Measurements from ENCODE around the gene LRR1. TPM values are rescaled to one million over a fixed set of nuclear protein-coding genes. Genes with fewer than 3 reads are reported as not detected.

The LRR1 gene
- total RNA-seq, 6 experiments from 2014 or later = 3.1 to 5.6 (median 4.3) TPM

DNA sequence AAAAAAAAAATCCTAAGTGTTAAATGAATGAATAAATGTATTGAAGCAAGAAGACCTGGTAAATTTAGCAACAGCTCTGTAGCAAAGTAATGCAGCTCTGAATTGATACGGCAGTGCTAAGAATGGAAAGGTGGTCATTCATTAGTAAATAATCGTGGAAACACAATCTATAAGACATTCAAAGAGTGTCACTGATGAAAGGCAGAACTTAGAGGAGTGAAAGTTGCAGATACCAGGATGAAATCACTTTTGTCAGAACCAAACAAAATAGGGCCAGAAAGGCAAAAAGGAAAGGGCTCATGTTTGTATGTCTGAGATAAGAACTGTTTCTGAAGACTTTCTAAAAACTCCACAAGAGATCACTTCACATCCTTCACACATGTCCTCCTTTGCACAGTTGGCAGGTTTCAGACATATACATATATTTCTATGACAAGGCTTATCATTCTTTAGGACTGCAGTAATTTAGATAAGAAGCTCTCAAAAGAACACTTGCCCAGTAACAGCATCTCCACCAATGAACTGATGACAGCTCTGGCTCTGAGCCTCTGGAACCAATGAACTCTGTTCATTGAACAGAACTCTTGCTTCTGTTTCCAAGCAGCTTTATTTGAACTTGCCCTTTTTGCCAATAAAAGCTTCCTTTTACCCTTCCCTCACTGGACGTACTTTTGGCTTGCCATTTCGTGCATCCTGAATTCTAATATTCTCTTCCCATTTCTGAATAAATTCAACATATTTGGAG lies 4.2 kb upstream of the LRR1 start:
- peaks cover 0 to 24% (median 7%) of the 10 kb centered on the region in 4 donors for H3K4me1 ChIP-seq
- peak; percentile 28 to 57 (median 48) for ATAC-seq
- H3K27ac ChIP-seq = peak overlapping the region in 2 of 3 donors; percentile 1 to 95
- TF ChIP-seq POLR2A (IDR thresholded peaks at IDR 0.05) = no peak
- TF ChIP-seq, protein P1, sequence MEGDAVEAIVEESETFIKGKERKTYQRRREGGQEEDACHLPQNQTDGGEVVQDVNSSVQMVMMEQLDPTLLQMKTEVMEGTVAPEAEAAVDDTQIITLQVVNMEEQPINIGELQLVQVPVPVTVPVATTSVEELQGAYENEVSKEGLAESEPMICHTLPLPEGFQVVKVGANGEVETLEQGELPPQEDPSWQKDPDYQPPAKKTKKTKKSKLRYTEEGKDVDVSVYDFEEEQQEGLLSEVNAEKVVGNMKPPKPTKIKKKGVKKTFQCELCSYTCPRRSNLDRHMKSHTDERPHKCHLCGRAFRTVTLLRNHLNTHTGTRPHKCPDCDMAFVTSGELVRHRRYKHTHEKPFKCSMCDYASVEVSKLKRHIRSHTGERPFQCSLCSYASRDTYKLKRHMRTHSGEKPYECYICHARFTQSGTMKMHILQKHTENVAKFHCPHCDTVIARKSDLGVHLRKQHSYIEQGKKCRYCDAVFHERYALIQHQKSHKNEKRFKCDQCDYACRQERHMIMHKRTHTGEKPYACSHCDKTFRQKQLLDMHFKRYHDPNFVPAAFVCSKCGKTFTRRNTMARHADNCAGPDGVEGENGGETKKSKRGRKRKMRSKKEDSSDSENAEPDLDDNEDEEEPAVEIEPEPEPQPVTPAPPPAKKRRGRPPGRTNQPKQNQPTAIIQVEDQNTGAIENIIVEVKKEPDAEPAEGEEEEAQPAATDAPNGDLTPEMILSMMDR (IDR thresholded peaks at IDR 0.05) = no peak
- 7% methylated on average over 4 of the region's 4 CpGs for WGBS (ENCODE audit: insufficient coverage, low coverage, low lambda C conversion rate, missing lambda C conversion rate)
- no peak overlapping the region for H3K4me3 ChIP-seq
- peak in 1 of 3 donors; percentile 70 for DNase-seq
- intact Hi-C loops (cut with DNase I) = no loop called here
- no peaks in the 10 kb centered on the region for H3K27me3 ChIP-seq
- no peaks in the 10 kb centered on the region for H3K9me3 ChIP-seq
- H3K36me3 ChIP-seq = no peaks in the 10 kb centered on the region

DNA sequence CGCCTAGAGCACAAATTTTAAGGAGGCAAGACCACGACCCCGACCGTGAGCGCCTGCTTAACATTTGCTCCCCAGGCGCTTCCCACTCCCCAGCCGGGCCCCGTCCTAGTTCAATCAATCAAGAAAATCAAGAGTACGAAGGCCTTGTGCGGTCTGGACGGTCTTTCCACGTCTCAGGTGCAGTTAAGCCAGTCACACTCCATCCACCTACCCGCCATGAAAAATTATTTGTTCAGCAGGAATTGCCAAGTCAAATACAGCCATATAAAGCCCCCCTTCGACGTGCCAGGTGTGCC lies 603 bp upstream of the LRR1 start:
- ATAC-seq (peak; percentile 10 to 22 (median 11)), DNase-seq (peak in 1 of 3 donors; percentile 65)
- H3K27me3 ChIP-seq = no peaks in the 10 kb centered on the region
- H3K4me3 ChIP-seq = peak overlapping the region; percentile 72 to 88 (median 75)
- intact Hi-C loops (cut with DNase I) = no loop called here
- H3K27ac ChIP-seq = peak overlapping the region; percentile 93 to 97 (median 95)
- no peaks in the 10 kb centered on the region for H3K9me3 ChIP-seq
- peaks cover 0 to 24% (median 7%) of the 10 kb centered on the region in 4 donors for H3K4me1 ChIP-seq
- no peak for TF ChIP-seq POLR2A (IDR thresholded peaks at IDR 0.05)
- TF ChIP-seq, protein P1 (IDR thresholded peaks at IDR 0.05) = no peak
- WGBS (ENCODE audit: insufficient coverage, low coverage, low lambda C conversion rate, missing lambda C conversion rate) = 0% methylated on average over 15 of the region's 15 CpGs
- no peaks in the 10 kb centered on the region for H3K36me3 ChIP-seq

DNA sequence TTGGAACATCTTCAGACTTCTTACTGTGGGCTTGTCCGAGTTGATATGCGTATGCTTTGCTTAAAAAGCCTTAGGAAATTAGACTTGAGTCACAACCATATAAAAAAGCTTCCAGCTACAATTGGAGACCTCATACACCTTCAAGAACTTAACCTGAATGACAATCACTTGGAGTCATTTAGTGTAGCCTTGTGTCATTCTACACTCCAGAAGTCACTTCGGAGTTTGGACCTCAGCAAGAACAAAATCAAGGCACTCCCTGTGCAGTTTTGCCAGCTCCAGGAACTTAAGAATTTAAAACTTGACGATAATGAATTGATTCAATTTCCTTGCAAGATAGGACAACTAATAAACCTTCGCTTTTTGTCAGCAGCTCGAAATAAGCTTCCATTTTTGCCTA lies 8.8 kb downstream of the LRR1 start:
- intact Hi-C loops (cut with DNase I) = no loop called here
- TF ChIP-seq POLR2A (IDR thresholded peaks at IDR 0.05) = no peak
- TF ChIP-seq, protein P1 (IDR thresholded peaks at IDR 0.05) = no peak
- 95% methylated on average over 6 of the region's 6 CpGs for WGBS (ENCODE audit: insufficient coverage, low coverage, low lambda C conversion rate, missing lambda C conversion rate)
- ATAC-seq (no peak), DNase-seq (no peak)
- no peaks in the 10 kb centered on the region for H3K9me3 ChIP-seq
- no peaks in the 10 kb centered on the region for H3K36me3 ChIP-seq
- no peaks in the 10 kb centered on the region for H3K27me3 ChIP-seq
- no peak overlapping the region for H3K4me3 ChIP-seq
- no peaks in the 10 kb centered on the region for H3K4me1 ChIP-seq
- H3K27ac ChIP-seq = no peak overlapping the region

DNA sequence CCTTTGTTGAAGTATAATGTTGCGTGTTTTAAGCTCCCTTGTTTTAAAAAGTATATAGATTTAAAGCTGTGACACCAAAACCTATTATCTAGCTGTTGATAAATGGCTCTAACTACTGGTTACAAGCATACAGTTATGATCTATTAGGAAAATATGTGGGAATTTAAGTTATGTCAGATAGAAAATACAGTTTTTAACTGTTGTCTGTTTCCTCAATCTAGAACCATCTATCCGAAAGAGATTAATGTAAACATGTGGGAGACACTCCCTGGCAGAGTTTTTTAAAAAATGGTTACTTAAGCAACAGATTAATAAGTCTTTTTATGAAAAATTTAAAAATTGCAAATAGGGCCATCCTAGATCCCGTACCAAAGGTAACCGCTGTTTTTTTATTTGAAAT lies 13.5 kb downstream of the LRR1 start:
- TF ChIP-seq, protein P1 (IDR thresholded peaks at IDR 0.05) = no peak
- no peak for TF ChIP-seq POLR2A (IDR thresholded peaks at IDR 0.05)
- no peak for DNase-seq
- no peak for ATAC-seq
- 90% methylated on average over 4 of the region's 4 CpGs for WGBS (ENCODE audit: insufficient coverage, low coverage, low lambda C conversion rate, missing lambda C conversion rate)
- Histone ChIP-seq H3K9me3 (no peaks in the 10 kb centered on the region), H3K4me1 (no peaks in the 10 kb centered on the region), H3K4me3 (no peak overlapping the region), H3K27ac (no peak overlapping the region), H3K36me3 (no peaks in the 10 kb centered on the region), H3K27me3 (no peaks in the 10 kb centered on the region)
- intact Hi-C loops (cut with DNase I) = no loop called here
